Vagina (tissue), 2 donors: ENCODE measurements around the gene IVD.

Experiments used
- CTCF ChIP-seq, 3 experiments: fragments of 450-650 bp in 2 of 3; fragments of 200-600 bp in 1 of 3; sonication (generic) in 1 of 3; IDR thresholded peaks; one replicate each; pipeline ENCODE4 v1.5.1; 2017 to 2019; ENCODE audit warnings: antibody characterized with exemption in 3 of 3, mild to moderate bottlenecking in 2 of 3, moderate library complexity in 2 of 3
- POLR2AphosphoS5 ChIP-seq, 2 donors: sonication (generic); formaldehyde crosslinking; IDR thresholded peaks; one replicate each; pipeline ENCODE4 v1.9.0; 2017; ENCODE audit warnings: antibody characterized with exemption in 2 of 2, mild to moderate bottlenecking in 2 of 2, low read depth in 1 of 2; ENCODE audit not compliant: insufficient read depth in 1 of 2

GRCh38 chr15:40428185-40428584, 22.6 kb downstream of the IVD start:
- TF ChIP-seq CTCF (IDR thresholded peaks at IDR 0.05) (no peak), POLR2AphosphoS5 (IDR thresholded peaks at IDR 0.05; ENCODE audit: insufficient read depth in 1 of 2, low read depth in 1 of 2) (no peak)
